ENCODE results near the gene LRRC32.

- TF ChIP-seq CTCF (IDR thresholded peaks at IDR 0.05) (no peak), POLR2A (IDR thresholded peaks at IDR 0.05) (no peak), POLR2AphosphoS5 (IDR thresholded peaks at IDR 0.05) (no peak), EP300 (IDR thresholded peaks at IDR 0.05) (no peak)
Observed at GRCh38 chr11:76654980-76655379, 15.6 kb downstream of the LRRC32 start.
